ENCODE results near the gene TMIGD3.

Gene TMIGD3

GRCh38 chr1:111491070-111491469 lies 12.4 kb downstream of the TMIGD3 start:
- H3K36me3 ChIP-seq (ENCODE audit: control insufficient read depth in 5 of 5, insufficient read depth in 5 of 5, low read length in 5 of 5): no peaks in the 10 kb centered on the region
- H3K27ac ChIP-seq (ENCODE audit: low read depth, low read length): no peak overlapping the region
- peaks cover 0 to 18% (median 6%) of the 10 kb centered on the region in 5 donors for H3K4me1 ChIP-seq (ENCODE audit: control insufficient read depth in 5 of 5, insufficient read depth in 5 of 5, low read length in 5 of 5)
- no peak overlapping the region for H3K4me3 ChIP-seq (ENCODE audit: low read depth in 1 of 5, low read length in 5 of 5)
- H3K9me3 ChIP-seq (ENCODE audit: control insufficient read depth in 5 of 5, low read length in 5 of 5): no peaks in the 10 kb centered on the region
- no peaks in the 10 kb centered on the region for H3K27me3 ChIP-seq (ENCODE audit: control insufficient read depth in 5 of 5, insufficient read depth in 4 of 5, low read length in 5 of 5)
- H3K9ac ChIP-seq (ENCODE audit: low read length in 5 of 5): no peak overlapping the region

- Histone ChIP-seq H3K9me3 (ENCODE audit: control insufficient read depth in 5 of 5, low read length in 5 of 5) (no peaks in the 10 kb centered on the region), H3K27ac (ENCODE audit: low read depth, low read length) (no peak overlapping the region), H3K4me1 (ENCODE audit: control insufficient read depth in 5 of 5, insufficient read depth in 5 of 5, low read length in 5 of 5) (peaks cover 0 to 18% (median 6%) of the 10 kb centered on the region in 5 donors), H3K4me3 (ENCODE audit: low read depth in 1 of 5, low read length in 5 of 5) (no peak overlapping the region), H3K36me3 (ENCODE audit: control insufficient read depth in 5 of 5, insufficient read depth in 5 of 5, low read length in 5 of 5) (no peaks in the 10 kb centered on the region), H3K9ac (ENCODE audit: low read length in 5 of 5) (no peak overlapping the region), H3K27me3 (ENCODE audit: control insufficient read depth in 5 of 5, insufficient read depth in 4 of 5, low read length in 5 of 5) (no peaks in the 10 kb centered on the region)
Observed at GRCh38 chr1:111490220-111490619, 13.2 kb downstream of the TMIGD3 start.

GRCh38 chr1:111489604-111490003 lies 13.8 kb downstream of the TMIGD3 start:
- Histone ChIP-seq H3K36me3 (ENCODE audit: control insufficient read depth in 5 of 5, insufficient read depth in 5 of 5, low read length in 5 of 5) (no peaks in the 10 kb centered on the region), H3K9me3 (ENCODE audit: control insufficient read depth in 5 of 5, low read length in 5 of 5) (no peaks in the 10 kb centered on the region), H3K4me3 (ENCODE audit: low read depth in 1 of 5, low read length in 5 of 5) (no peak overlapping the region), H3K4me1 (ENCODE audit: control insufficient read depth in 5 of 5, insufficient read depth in 5 of 5, low read length in 5 of 5) (peaks cover 0 to 18% (median 6%) of the 10 kb centered on the region in 5 donors), H3K27ac (ENCODE audit: low read depth, low read length) (no peak overlapping the region), H3K9ac (ENCODE audit: low read length in 5 of 5) (no peak overlapping the region), H3K27me3 (ENCODE audit: control insufficient read depth in 5 of 5, insufficient read depth in 4 of 5, low read length in 5 of 5) (no peaks in the 10 kb centered on the region)

GRCh38 chr1:111488669-111489068 lies 14.8 kb downstream of the TMIGD3 start:
- Histone ChIP-seq H3K9me3 (ENCODE audit: control insufficient read depth in 5 of 5, low read length in 5 of 5) (no peaks in the 10 kb centered on the region), H3K4me3 (ENCODE audit: low read depth in 1 of 5, low read length in 5 of 5) (no peak overlapping the region), H3K27me3 (ENCODE audit: control insufficient read depth in 5 of 5, insufficient read depth in 4 of 5, low read length in 5 of 5) (no peaks in the 10 kb centered on the region), H3K9ac (ENCODE audit: low read length in 5 of 5) (no peak overlapping the region), H3K4me1 (ENCODE audit: control insufficient read depth in 5 of 5, insufficient read depth in 5 of 5, low read length in 5 of 5) (peaks cover 0 to 18% (median 6%) of the 10 kb centered on the region in 5 donors), H3K36me3 (ENCODE audit: control insufficient read depth in 5 of 5, insufficient read depth in 5 of 5, low read length in 5 of 5) (no peaks in the 10 kb centered on the region), H3K27ac (ENCODE audit: low read depth, low read length) (no peak overlapping the region)

- Histone ChIP-seq H3K27me3 (ENCODE audit: control insufficient read depth in 5 of 5, insufficient read depth in 4 of 5, low read length in 5 of 5) (no peaks in the 10 kb centered on the region), H3K9me3 (ENCODE audit: control insufficient read depth in 5 of 5, low read length in 5 of 5) (no peaks in the 10 kb centered on the region), H3K9ac (ENCODE audit: low read length in 5 of 5) (no peak overlapping the region), H3K27ac (ENCODE audit: low read depth, low read length) (no peak overlapping the region), H3K4me3 (ENCODE audit: low read depth in 1 of 5, low read length in 5 of 5) (no peak overlapping the region), H3K36me3 (ENCODE audit: control insufficient read depth in 5 of 5, insufficient read depth in 5 of 5, low read length in 5 of 5) (no peaks in the 10 kb centered on the region), H3K4me1 (ENCODE audit: control insufficient read depth in 5 of 5, insufficient read depth in 5 of 5, low read length in 5 of 5) (peaks cover 0 to 22% (median 6%) of the 10 kb centered on the region in 5 donors)
Observed at GRCh38 chr1:111487133-111487532, 16.3 kb downstream of the TMIGD3 start.

GRCh38 chr1:111486431-111486830 lies 17.0 kb downstream of the TMIGD3 start:
- H3K4me1 ChIP-seq (ENCODE audit: control insufficient read depth in 5 of 5, insufficient read depth in 5 of 5, low read length in 5 of 5): peaks cover 0 to 27% (median 10%) of the 10 kb centered on the region in 5 donors
- no peaks in the 10 kb centered on the region for H3K36me3 ChIP-seq (ENCODE audit: control insufficient read depth in 5 of 5, insufficient read depth in 5 of 5, low read length in 5 of 5)
- no peak overlapping the region for H3K27ac ChIP-seq (ENCODE audit: low read depth, low read length)
- H3K4me3 ChIP-seq (ENCODE audit: low read depth in 1 of 5, low read length in 5 of 5): no peak overlapping the region
- no peaks in the 10 kb centered on the region for H3K27me3 ChIP-seq (ENCODE audit: control insufficient read depth in 5 of 5, insufficient read depth in 4 of 5, low read length in 5 of 5)
- no peaks in the 10 kb centered on the region for H3K9me3 ChIP-seq (ENCODE audit: control insufficient read depth in 5 of 5, low read length in 5 of 5)
- H3K9ac ChIP-seq (ENCODE audit: low read length in 5 of 5): no peak overlapping the region

- H3K4me1 ChIP-seq (ENCODE audit: control insufficient read depth in 5 of 5, insufficient read depth in 5 of 5, low read length in 5 of 5): peaks cover 0 to 20% (median 6%) of the 10 kb centered on the region in 5 donors
- no peak overlapping the region for H3K4me3 ChIP-seq (ENCODE audit: low read depth in 1 of 5, low read length in 5 of 5)
- H3K27ac ChIP-seq (ENCODE audit: low read depth, low read length): no peak overlapping the region
- H3K9ac ChIP-seq (ENCODE audit: low read length in 5 of 5): no peak overlapping the region
- no peaks in the 10 kb centered on the region for H3K36me3 ChIP-seq (ENCODE audit: control insufficient read depth in 5 of 5, insufficient read depth in 5 of 5, low read length in 5 of 5)
- no peaks in the 10 kb centered on the region for H3K9me3 ChIP-seq (ENCODE audit: control insufficient read depth in 5 of 5, low read length in 5 of 5)
- no peaks in the 10 kb centered on the region for H3K27me3 ChIP-seq (ENCODE audit: control insufficient read depth in 5 of 5, insufficient read depth in 4 of 5, low read length in 5 of 5)
Observed at GRCh38 chr1:111484391-111485026, 18.9 kb downstream of the TMIGD3 start.

- Histone ChIP-seq H3K27me3 (ENCODE audit: control insufficient read depth in 5 of 5, insufficient read depth in 4 of 5, low read length in 5 of 5) (no peaks in the 10 kb centered on the region), H3K4me3 (ENCODE audit: low read depth in 1 of 5, low read length in 5 of 5) (no peak overlapping the region), H3K27ac (ENCODE audit: low read depth, low read length) (no peak overlapping the region), H3K36me3 (ENCODE audit: control insufficient read depth in 5 of 5, insufficient read depth in 5 of 5, low read length in 5 of 5) (no peaks in the 10 kb centered on the region), H3K9ac (ENCODE audit: low read length in 5 of 5) (no peak overlapping the region), H3K4me1 (ENCODE audit: control insufficient read depth in 5 of 5, insufficient read depth in 5 of 5, low read length in 5 of 5) (peaks cover 0 to 15% (median 6%) of the 10 kb centered on the region in 5 donors), H3K9me3 (ENCODE audit: control insufficient read depth in 5 of 5, low read length in 5 of 5) (no peaks in the 10 kb centered on the region)
Observed at GRCh38 chr1:111483876-111484275, 19.6 kb downstream of the TMIGD3 start.

- Histone ChIP-seq H3K4me3 (ENCODE audit: low read depth in 1 of 5, low read length in 5 of 5) (no peak overlapping the region), H3K4me1 (ENCODE audit: control insufficient read depth in 5 of 5, insufficient read depth in 5 of 5, low read length in 5 of 5) (peaks cover 0 to 12% (median 6%) of the 10 kb centered on the region in 5 donors), H3K36me3 (ENCODE audit: control insufficient read depth in 5 of 5, insufficient read depth in 5 of 5, low read length in 5 of 5) (peaks cover 0 to 4% (median under 1%) of the 10 kb centered on the region in 5 donors), H3K9ac (ENCODE audit: low read length in 5 of 5) (no peak overlapping the region), H3K27me3 (ENCODE audit: control insufficient read depth in 5 of 5, insufficient read depth in 4 of 5, low read length in 5 of 5) (no peaks in the 10 kb centered on the region), H3K27ac (ENCODE audit: low read depth, low read length) (no peak overlapping the region), H3K9me3 (ENCODE audit: control insufficient read depth in 5 of 5, low read length in 5 of 5) (no peaks in the 10 kb centered on the region)
Observed at GRCh38 chr1:111483166-111483565, 20.3 kb downstream of the TMIGD3 start.

GRCh38 chr1:111481387-111482221 lies 21.8 kb downstream of the TMIGD3 start:
- H3K9ac ChIP-seq (ENCODE audit: low read length in 5 of 5): peak overlapping the region in 1 of 5 donors; percentile 16
- no peak overlapping the region for H3K27ac ChIP-seq (ENCODE audit: low read depth, low read length)
- peaks cover 2 to 27% (median 12%) of the 10 kb centered on the region in 5 donors for H3K4me1 ChIP-seq (ENCODE audit: control insufficient read depth in 5 of 5, insufficient read depth in 5 of 5, low read length in 5 of 5)
- no peaks in the 10 kb centered on the region for H3K9me3 ChIP-seq (ENCODE audit: control insufficient read depth in 5 of 5, low read length in 5 of 5)
- H3K4me3 ChIP-seq (ENCODE audit: low read depth in 1 of 5, low read length in 5 of 5): no peak overlapping the region
- H3K36me3 ChIP-seq (ENCODE audit: control insufficient read depth in 5 of 5, insufficient read depth in 5 of 5, low read length in 5 of 5): peaks cover 0 to 10% (median 2%) of the 10 kb centered on the region in 5 donors
- no peaks in the 10 kb centered on the region for H3K27me3 ChIP-seq (ENCODE audit: control insufficient read depth in 5 of 5, insufficient read depth in 4 of 5, low read length in 5 of 5)
